NB4 (cell line): ENCODE measurements around the gene CDC42BPA.

Experiments
- CTCF ChIP-seq: IDR thresholded peaks from one replicate; pipeline ENCODE4 v1.5.1; 2012; ENCODE audit warnings: low read depth, low read length
- MAX ChIP-seq: IDR thresholded peaks from 2 replicates; pipeline ENCODE4 v1.6.1; 2011; ENCODE audit warnings: low read depth, low read length
- POLR2A ChIP-seq: IDR thresholded peaks from 2 replicates; pipeline ENCODE4 v1.6.1; 2011; ENCODE audit warnings: mild to moderate bottlenecking; ENCODE audit not compliant: insufficient read length; ENCODE audit errors: extremely low read depth

GRCh38 chr1:227092069-227092468 lies 226.2 kb downstream of the CDC42BPA start:
- no peak for TF ChIP-seq CTCF
- no peak for TF ChIP-seq POLR2A
- no peak for TF ChIP-seq MAX
